Stimulated activated CD4-positive, alpha-beta T cell treated with anti-CD3 and anti-CD28 coated beads, Interleukin-4, amount 100 ng/mL, for 48 hours (primary cell): ENCODE results near the gene ASMT.
A peak's percentile ranks its signal among the peaks of the same experiment; 100 is the strongest.
"Not testable (repeated sequence)": the region's sequence is repeated elsewhere in the genome, so short reads cannot be mapped to it uniquely, and the experiment has no call there.

ENCODE experiments used
- DNase-seq, 2 donors: peaks; one replicate each; pipeline ENCODE4 v3.0.0-alpha.2; 2020; ENCODE audit warnings: low read depth in 2 of 2

ASMT gene, protein sequence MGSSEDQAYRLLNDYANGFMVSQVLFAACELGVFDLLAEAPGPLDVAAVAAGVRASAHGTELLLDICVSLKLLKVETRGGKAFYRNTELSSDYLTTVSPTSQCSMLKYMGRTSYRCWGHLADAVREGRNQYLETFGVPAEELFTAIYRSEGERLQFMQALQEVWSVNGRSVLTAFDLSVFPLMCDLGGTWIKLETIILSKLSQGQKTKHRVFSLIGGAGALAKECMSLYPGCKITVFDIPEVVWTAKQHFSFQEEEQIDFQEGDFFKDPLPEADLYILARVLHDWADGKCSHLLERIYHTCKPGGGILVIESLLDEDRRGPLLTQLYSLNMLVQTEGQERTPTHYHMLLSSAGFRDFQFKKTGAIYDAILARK

GRCh38 chrX:1614927-1615326, at the start of gene ASMT:
TSS of gene ASMT (plus strand) at chrX:1615059. CDS start at chrX:1615200, 141 bp downstream.
- no peak for DNase-seq

GRCh38 chrX:1574181-1574580, 40.7 kb upstream of the ASMT start:
- DNase-seq = not testable (repeated sequence)

DNA sequence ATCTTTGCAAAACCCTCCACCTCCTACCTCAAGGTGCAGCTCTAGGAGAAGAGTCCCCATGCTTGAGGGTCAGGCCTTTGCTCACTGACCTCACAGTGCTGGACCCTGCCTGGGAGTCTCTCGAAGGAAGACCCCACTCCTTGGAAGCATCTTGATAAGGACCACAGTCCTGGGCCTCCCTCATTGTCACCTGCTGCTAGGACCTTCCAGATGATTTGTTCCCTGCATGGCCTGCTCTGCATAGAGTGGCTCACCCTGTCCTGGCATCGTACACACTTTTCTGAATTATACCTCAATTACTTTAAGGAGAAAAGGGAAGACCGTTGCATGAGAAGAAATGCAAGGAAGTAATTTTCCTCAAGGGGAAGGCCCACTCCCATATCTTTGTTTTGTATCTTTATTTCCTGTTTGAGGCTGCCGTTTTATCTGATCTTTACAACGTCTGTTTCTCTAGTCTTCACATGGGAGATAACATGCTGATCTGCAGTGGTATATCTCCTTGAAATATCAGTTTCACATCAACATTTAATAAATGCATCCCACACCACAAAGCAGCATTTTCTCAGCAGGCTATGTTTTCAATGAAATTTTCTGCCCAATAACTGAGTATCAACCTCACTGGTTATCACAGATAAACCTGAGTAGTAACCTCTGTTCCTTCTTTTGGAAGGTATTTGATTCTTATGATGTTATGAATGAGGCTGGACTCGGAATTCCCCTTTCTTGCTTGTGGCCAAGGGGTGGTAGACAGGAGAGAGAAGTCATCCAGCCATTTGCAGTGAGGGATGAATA, 38.5 kb upstream of the ASMT start:
- no peak for DNase-seq

DNA sequence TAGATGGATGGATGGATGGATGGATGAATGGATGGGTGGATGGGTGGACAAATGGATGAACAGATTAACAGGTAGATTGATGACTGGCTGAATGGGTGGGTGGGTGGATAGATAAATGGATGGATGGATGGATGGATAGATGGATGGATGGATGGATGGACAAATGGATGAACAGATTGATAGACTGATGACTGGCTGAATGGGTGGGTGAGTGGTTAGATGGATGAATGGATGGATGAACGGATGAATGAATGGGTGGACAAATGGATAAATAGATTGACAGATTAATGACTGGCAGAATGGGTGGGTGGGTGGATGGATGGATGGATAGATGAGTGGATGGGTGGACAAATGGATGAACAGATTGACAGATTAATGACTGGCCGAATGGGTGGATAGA, 37.0 kb upstream of the ASMT start:
- no peak for DNase-seq

DNA sequence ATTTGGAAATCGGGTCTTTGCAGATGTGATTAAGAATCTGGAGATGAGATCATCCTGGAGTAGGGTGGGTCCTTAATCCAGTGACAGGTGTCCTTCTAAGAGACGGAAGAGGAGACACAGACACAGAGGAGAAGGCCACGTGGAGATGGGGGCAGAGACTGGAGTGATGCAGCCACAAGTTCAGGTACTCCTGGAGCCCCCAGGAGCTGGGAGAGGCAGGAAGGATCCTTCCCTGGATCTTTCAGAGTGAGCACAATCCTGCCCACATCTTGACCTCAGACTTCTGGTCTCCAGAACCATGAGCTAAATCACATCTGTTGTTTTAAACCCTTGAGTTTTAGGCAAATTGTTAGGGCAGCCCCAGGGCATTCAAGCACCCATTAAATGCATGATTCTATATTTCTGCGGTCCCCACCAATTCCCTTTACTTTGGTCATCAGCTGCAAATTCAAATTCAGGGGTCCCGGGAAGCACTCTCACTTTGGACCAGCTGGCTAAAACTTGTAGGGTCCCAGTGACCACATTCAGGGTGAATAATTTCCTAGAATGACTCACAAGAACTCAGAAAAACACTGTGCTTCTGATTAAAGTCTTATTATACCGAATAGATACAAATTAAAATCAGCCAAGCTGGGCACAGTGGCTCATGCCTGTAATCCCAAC, 36.2 kb upstream of the ASMT start:
- no peak for DNase-seq

- DNase-seq = peak; percentile 79 to 80
Observed at GRCh38 chrX:1581132-1581531, 33.7 kb upstream of the ASMT start.

GRCh38 chrX:1582686-1583437, 32.0 kb upstream of the ASMT start:
- DNase-seq = peak; percentile 37 to 56

- no peak for DNase-seq
Observed at GRCh38 chrX:1584237-1585011, 30.4 kb upstream of the ASMT start.

DNA sequence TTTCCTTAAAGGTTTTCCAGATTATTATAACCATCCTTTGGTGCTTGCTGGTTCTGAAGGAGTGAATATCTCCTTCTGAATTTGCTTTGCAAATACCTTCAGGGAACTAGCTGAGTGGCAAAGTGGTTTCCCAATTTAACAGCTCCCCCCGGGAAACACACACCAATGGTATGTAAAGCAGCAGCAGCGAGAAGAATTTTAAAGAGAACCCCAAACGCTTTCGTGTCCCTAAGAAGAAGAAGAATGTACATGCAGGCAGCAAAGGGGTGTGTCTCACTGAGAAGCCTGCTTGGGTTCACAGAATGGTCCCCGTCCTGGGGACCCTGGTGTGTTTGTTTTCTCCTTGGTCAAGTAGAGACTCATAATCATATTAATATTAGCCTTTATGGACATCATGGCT, 27.7 kb upstream of the ASMT start:
- no peak for DNase-seq

DNA sequence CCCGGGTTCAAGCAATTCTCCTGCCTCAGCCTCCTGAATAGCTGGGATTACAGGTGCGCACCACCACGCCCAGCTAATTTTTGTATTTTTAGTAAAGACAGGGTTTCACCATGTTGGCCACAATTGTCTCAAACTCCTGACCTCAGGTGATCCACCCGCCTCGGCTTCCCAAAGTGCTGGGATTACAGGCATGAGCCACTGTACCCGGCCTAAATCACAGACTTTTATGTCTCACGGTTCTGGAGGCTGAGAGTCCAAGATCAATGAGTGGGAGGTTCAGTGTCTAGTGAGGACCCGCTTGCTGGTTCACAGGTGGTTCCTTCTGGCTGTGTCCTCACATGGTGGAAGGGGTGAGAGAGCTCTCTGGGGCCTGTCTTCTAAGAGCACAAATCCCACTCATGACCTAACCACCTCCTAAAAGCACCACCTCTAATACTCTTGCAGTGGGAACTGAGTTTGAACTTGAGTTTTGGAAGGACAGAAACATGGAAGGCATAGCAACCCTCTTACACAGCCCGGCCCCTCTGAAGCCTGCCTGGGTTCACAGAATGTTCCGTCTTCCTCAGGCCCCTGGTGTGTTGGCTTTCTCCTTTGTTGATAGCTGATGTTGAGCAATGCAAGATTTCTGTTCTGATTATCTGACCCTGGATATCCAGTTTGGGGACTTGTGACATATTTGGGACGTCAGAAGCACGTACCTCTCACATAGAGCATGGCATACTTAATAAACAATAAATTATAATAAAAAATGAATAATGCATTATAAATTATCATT, 25.3 kb upstream of the ASMT start:
- no peak for DNase-seq

DNA sequence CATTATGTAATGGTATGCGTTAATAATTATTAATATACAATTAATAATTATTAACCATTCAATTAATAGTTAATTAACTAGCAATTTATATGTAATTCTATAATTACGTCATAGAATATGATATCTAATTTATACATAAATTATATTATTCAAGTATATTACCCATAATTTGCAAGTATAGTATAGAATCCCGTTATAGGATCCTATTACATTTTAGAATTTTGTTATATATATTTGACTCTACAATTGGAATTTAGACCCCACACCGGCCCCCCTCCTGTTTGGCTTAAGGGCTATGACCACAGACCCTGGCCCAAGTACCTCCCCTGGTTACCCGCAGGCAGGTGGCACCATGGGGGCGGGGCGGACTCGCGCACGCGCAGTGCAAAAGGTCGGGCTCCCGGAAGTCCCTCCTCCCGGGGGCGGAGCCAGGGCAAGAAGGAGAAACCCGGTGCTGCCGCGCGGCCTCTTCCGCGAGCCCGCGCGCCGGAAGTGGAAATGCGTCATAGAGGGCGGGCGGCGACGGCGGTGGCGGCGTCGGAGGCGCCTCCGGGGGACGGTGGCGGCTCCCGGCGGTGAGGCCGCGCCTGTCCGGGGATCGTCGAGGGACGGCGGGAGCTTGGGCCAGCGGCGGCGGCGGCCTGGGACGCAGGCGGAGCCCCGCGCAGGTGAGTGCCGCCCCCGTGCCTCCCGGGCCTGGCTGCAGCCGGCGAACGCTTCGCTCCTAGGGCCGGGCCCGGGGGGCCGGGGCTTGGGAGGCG, 23.6 kb upstream of the ASMT start, which contains the start of gene AKAP17A:
Gene AKAP17A, plus strand, starts transcription at position 503 of the 761 bp plus-strand sequence. CDS start 1,859 bp downstream, outside the sequence.
- peak; percentile 97 to 98 for DNase-seq

- DNase-seq = no peak
Observed at GRCh38 chrX:1591863-1592469, 22.9 kb upstream of the ASMT start.

DNA sequence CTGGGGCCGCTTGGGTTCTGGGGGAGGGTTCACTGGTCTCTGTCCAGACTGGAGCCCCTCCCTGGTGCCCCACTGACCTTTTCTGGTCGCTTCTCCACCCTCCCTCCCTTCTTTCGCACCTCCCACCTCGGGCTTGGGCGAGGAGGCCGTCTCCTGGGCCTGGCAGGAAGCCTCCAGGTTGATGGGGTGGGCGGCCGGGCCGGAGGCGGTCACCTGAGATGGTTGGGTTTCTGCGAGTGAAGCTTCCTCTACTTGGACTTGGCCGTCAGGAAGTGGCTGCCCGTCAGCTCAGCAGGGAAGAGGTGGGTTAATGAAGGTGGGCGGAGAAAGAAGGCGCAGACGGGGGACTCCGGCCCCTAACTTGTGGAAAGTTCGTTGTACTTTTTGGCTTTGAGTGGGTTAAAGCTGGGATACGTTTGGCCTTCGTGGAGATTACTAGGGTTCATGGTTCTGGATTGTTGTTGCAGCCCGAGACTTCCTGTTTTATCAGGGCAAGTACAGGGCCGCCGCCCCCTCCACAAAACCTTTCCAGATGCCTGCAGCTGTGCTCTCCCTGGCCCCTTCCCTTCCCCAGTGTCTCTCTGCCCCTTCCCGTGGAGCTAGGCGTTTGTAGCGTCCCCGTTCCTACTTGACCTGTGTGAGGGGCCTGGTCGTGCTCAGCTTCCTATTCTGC, 22.3 kb upstream of the ASMT start:
- no peak for DNase-seq

- no peak for DNase-seq
Observed at GRCh38 chrX:1593286-1594271, 21.3 kb upstream of the ASMT start.

DNA sequence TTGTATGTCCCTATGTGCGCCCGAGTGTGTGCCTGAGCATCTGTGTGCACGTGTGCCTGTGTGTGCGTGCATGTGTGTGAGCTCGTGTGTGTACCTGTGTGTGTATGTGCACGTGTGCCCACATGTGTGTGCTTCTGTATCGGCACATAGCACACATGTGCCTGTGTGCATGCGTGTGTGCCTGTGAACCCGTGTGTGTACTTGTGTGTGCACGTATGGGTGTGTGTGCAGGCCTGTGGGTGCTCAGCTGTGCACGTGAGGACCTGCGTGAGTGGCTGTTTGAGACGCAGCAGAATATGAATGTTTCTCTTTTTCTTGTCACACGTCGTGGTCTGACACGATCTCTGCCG, 19.2 kb upstream of the ASMT start:
- DNase-seq = no peak

DNA sequence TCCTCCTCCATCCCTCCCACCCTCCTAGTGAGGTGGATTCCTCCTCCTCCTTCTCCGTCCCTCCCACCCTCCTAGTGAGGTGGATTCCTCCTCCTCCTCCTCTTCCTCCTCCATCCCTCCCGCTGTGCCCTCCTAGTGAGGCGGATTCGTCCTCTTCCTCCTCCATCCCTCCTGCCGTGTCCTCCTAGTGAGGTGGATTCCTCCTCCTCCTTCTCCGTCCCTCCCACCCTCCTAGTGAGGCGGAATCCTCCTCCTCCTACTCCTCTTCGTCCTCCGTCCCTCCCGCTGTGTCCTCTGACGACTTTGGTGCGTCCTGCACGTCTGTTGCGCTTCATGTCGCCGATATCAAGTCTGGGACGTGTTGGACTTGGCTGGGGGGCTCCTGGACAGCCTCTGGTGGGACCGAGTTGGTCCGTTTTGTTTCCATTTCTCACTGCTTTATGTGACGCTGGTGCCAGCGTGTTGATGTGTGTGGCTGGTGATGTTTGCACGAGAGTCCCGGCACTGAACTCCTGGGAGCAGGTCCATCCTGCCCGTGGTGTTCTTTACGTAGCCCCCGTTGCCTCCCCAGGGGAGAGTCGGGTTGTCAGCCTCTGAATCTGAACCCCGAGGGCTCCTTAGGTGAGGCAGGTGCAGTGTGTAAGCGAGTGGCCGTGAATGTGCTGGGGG, 18.0 kb upstream of the ASMT start:
- DNase-seq = no peak
